HCT116 (cell line): Measurements from ENCODE around the gene ALOX15. TPM values are rescaled to one million over a fixed set of nuclear protein-coding genes. Genes with fewer than 3 reads are reported as not detected.
"Not testable (repeated sequence)": the region's sequence is repeated elsewhere in the genome, so short reads cannot be mapped to it uniquely, and the experiment has no call there.

Source experiments
- ATAC-seq: fragments of 200-7000 bp; cut with Tn5 transposase; 2 replicates; pipeline ENCODE4 v1.9.1; 2020; ENCODE audit warnings: mild to moderate bottlenecking, moderate library complexity
- BruUV-seq: library from RNA; stranded (reverse); fragments of 400-500 nt; replicated peaks from 2 replicates; lab custom pipeline; 2021; lab: Mats Ljungman, UMichigan
- CTCF ChIA-PET: fragments of 300-600 bp; sonication (Branson Sonifier 250); formaldehyde crosslinking; loops from one replicate; lab custom pipeline; 2021; ENCODE audit warnings: antibody characterized with exemption; lab: Charles Lee
- POLR2A ChIA-PET: fragments of 300-600, 350-600 bp; sonication (Branson Sonifier 250); formaldehyde crosslinking; loops from one replicate; lab custom pipeline; 2021; ENCODE audit warnings: antibody characterized with exemption; lab: Charles Lee
- RAD21 ChIA-PET, 2 experiments: fragments of 300-600 bp; sonication (Branson Sonifier 250); formaldehyde crosslinking; loops; one replicate each; lab custom pipeline; 2023; ENCODE audit warnings: low total read pairs in 2 of 2; ENCODE audit not compliant: uncharacterized antibody in 2 of 2, unreplicated experiment in 2 of 2, low non-redundant PET in 1 of 2; lab: Charles Lee
- DNase-seq: peaks from one replicate; pipeline ENCODE4 v3.0.0-alpha.2; 2010; ENCODE audit warnings: low read depth, low spot score
- H2AFZ ChIP-seq: fragments of 200-600 bp; shearing (Covaris generic), sonication (generic); 2 replicates; pipeline ENCODE4 v1.6.1; 2017; ENCODE audit warnings: low read depth, mixed run types, mixed read lengths, antibody characterized with exemption, low read length; ENCODE audit not compliant: poor library complexity, severe bottlenecking
- H3K27ac ChIP-seq: 2 replicates; pipeline ENCODE4 v1.5.1; 2012; ENCODE audit warnings: low read depth, low read length
- H3K27me3 ChIP-seq: fragments of 200-600 bp; sonication (generic); 2 replicates; pipeline ENCODE4 v1.6.1; 2016; ENCODE audit warnings: mixed run types, low read length, mixed read lengths; ENCODE audit not compliant: insufficient read depth
- H3K36me3 ChIP-seq, 2 experiments: fragments of 200-500 bp in 1 of 2; fragments of 200-600 bp in 1 of 2; sonication (Bioruptor generic) in 1 of 2; sonication (generic) in 1 of 2; 2 replicates each; pipeline versions ENCODE4 v1.5.1 to v1.6.1; 2014 to 2016; ENCODE audit warnings: low read length in 2 of 2, inconsistent platforms in 1 of 2, mixed read lengths in 1 of 2, mixed run types in 1 of 2; ENCODE audit not compliant: insufficient read depth in 2 of 2, control insufficient read depth in 1 of 2
- H3K4me1 ChIP-seq, 2 experiments: fragments of 200-600 bp in 1 of 2; sonication (generic) in 1 of 2; 2 replicates each; pipeline versions ENCODE4 v1.5.1 to v1.6.1; 2012 to 2017; ENCODE audit warnings: low read length in 2 of 2, inconsistent platforms in 1 of 2, mild to moderate bottlenecking in 1 of 2, mixed read lengths in 1 of 2, mixed run types in 1 of 2, moderate library complexity in 1 of 2; ENCODE audit not compliant: insufficient read depth in 2 of 2, control insufficient read depth in 1 of 2
- H3K4me2 ChIP-seq: fragments of 200-600 bp; sonication (generic); 2 replicates; pipeline ENCODE4 v1.6.1; 2017; ENCODE audit warnings: mixed run types, low read length, mixed read lengths
- H3K4me3 ChIP-seq, 2 experiments: fragments of 200-600 bp in 1 of 2; sonication (generic) in 1 of 2; replicated peaks in 1 of 2; 2 replicates each; pipeline ENCODE4 v1.5.1; 2011 to 2016; ENCODE audit warnings: low read length in 2 of 2, control low read depth in 1 of 2, low read depth in 1 of 2, mild to moderate bottlenecking in 1 of 2, mixed read lengths in 1 of 2, mixed run types in 1 of 2
- H3K79me2 ChIP-seq: fragments of 200-600 bp; sonication (generic); 2 replicates; pipeline ENCODE4 v1.6.1; 2017; ENCODE audit warnings: mild to moderate bottlenecking, mixed run types, low read length, moderate library complexity, mixed read lengths; ENCODE audit not compliant: insufficient read depth
- H3K9ac ChIP-seq: fragments of 200-600 bp; sonication (generic); 2 replicates; pipeline ENCODE4 v1.6.1; 2016; ENCODE audit warnings: low read length, mixed read lengths
- H3K9me2 ChIP-seq: fragments of 200-600 bp; sonication (generic), shearing (Covaris generic); 2 replicates; pipeline ENCODE4 v1.6.1; 2017; ENCODE audit warnings: mixed run types, mild to moderate bottlenecking, moderate library complexity; ENCODE audit not compliant: insufficient read depth
- H3K9me3 ChIP-seq, 2 experiments: fragments of 200-500 bp in 1 of 2; fragments of 200-600 bp in 1 of 2; sonication (Bioruptor generic) in 1 of 2; sonication (generic) in 1 of 2; 2 replicates each; pipeline ENCODE4 v1.6.1; 2014 to 2017; ENCODE audit warnings: low read length in 2 of 2, mixed read lengths in 2 of 2, inconsistent platforms in 1 of 2, low read depth in 1 of 2, mild to moderate bottlenecking in 1 of 2, mixed run types in 1 of 2, moderate library complexity in 1 of 2; ENCODE audit not compliant: control insufficient read depth in 1 of 2, insufficient read depth in 1 of 2
- H4K20me1 ChIP-seq: fragments of 200-600 bp; sonication (generic), shearing (Covaris generic); 2 replicates; pipeline ENCODE4 v1.6.1; 2017; ENCODE audit warnings: mixed run types, mild to moderate bottlenecking, moderate library complexity; ENCODE audit not compliant: insufficient read depth
- CBX3 ChIP-seq: IDR thresholded peaks from 2 replicates; pipeline ENCODE4 v1.6.1; 2012; ENCODE audit warnings: low read depth
- CEBPB ChIP-seq: IDR thresholded peaks from 2 replicates; pipeline ENCODE4 v1.6.1; 2012; ENCODE audit warnings: low read depth
- ELF1 ChIP-seq: IDR thresholded peaks from 2 replicates; pipeline ENCODE4 v1.6.1; 2012; ENCODE audit warnings: low read depth, borderline replicate concordance
- POLR2A ChIP-seq: IDR thresholded peaks from 2 replicates; pipeline ENCODE4 v1.7.0; 2011; ENCODE audit warnings: borderline replicate concordance; ENCODE audit not compliant: insufficient read depth, insufficient read length; ENCODE audit errors: extremely low read depth
- SIN3A ChIP-seq: IDR thresholded peaks from 2 replicates; pipeline ENCODE4 v1.6.1; 2012; ENCODE audit warnings: low read depth
- YY1 ChIP-seq: IDR thresholded peaks from 2 replicates; pipeline ENCODE4 v1.6.1; 2011; ENCODE audit warnings: low read length, low read depth, moderate library complexity, mild to moderate bottlenecking; ENCODE audit not compliant: insufficient replicate concordance; ENCODE audit errors: extremely low read depth
- ZNF274 ChIP-seq: fragments of 200-500 bp; sonication (Bioruptor generic); IDR thresholded peaks from 2 replicates; pipeline ENCODE4 v1.6.1; 2014; ENCODE audit warnings: mild to moderate bottlenecking, low read depth, low read length, inconsistent platforms
- intact Hi-C: fragments of 100-400 bp; cut with micrococcal nuclease; formaldehyde crosslinking; loops from 2 replicates; pipeline ENCODE4 v1.10.0; 2022
- total RNA-seq: library from RNA; stranded (reverse); gene quantifications from one replicate; pipeline ENCODE4 v1.2.1, GENCODE V29; 2021; ENCODE audit not compliant: unreplicated experiment
- TF ChIP-seq, protein P1 (sequence below), 3 experiments: fragments of 200-600 bp in 1 of 3; sonication (generic) in 1 of 3; IDR thresholded peaks in 2 of 3; conservative IDR thresholded peaks in 1 of 3; 2 replicates each; pipeline ENCODE4 v1.5.1; 2012 to 2017; ENCODE audit warnings: low read depth in 2 of 3, low read length in 2 of 3, antibody characterized with exemption in 1 of 3, borderline replicate concordance in 1 of 3, control low read depth in 1 of 3, mild to moderate bottlenecking in 1 of 3, mixed read lengths in 1 of 3, mixed run types in 1 of 3, moderate library complexity in 1 of 3; ENCODE audit not compliant: insufficient read depth in 1 of 3
- TF ChIP-seq, protein P2 (sequence below): IDR thresholded peaks from 2 replicates; pipeline ENCODE4 v1.6.1; 2012; ENCODE audit warnings: low read depth
- TF ChIP-seq, protein P3 (sequence below): IDR thresholded peaks from 2 replicates; pipeline ENCODE4 v1.6.1; 2012
- TF ChIP-seq, protein P4 (sequence below): IDR thresholded peaks from 2 replicates; pipeline ENCODE4 v1.6.1; 2011; ENCODE audit warnings: mild to moderate bottlenecking, low read length, moderate library complexity; ENCODE audit not compliant: insufficient replicate concordance; ENCODE audit errors: extremely low read depth

Gene ALOX15
- total RNA-seq, 1 experiment from 2014 or later, result 0.57 TPM

DNA sequence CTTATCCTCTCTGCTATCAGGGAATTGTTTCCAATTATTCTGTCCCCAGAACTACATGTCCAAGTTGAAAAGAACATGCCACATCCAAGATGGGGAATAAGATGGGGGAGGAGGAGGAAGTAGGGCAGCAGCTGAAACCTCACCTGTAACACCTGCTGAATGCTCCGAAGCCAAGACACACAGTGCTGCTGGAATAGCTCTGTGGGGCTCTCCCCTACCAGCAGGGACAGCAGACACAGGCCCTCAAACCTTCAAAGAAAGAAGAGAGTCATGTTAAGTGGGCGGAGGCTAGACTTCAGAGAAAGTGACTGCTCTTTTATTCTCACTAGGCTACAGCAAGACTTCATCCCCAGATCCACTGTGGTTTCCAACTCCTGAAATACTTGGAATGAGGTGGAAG is 49.3 kb upstream of the ALOX15 start:
- ChIA-PET CTCF (no interaction called here), RAD21 (no interaction called here), POLR2A (no interaction called here)
- H3K9ac ChIP-seq, result no peak overlapping the region
- H3K27ac ChIP-seq, result no peak overlapping the region
- no peaks in the 10 kb centered on the region for H3K9me2 ChIP-seq
- no peak overlapping the region for H2AFZ ChIP-seq
- ATAC-seq (no peak), DNase-seq (no peak)
- intact Hi-C loops, result no loop called here
- no TSS peak for BruUV-seq
- H3K36me3 ChIP-seq, result peaks cover 19 to 41% of the 10 kb centered on the region in 2 experiments; a peak in 3 of 4 replicates
- H3K27me3 ChIP-seq, result no peaks in the 10 kb centered on the region
- H3K4me1 ChIP-seq, result no peaks in the 10 kb centered on the region
- no peak overlapping the region for H3K4me2 ChIP-seq
- peaks cover 96% of the 10 kb centered on the region for H3K79me2 ChIP-seq
- H3K9me3 ChIP-seq, result no peaks in the 10 kb centered on the region
- H3K4me3 ChIP-seq, result no peak overlapping the region
- TF ChIP-seq ZNF274 (no peak), POLR2A (no peak), CEBPB (no peak), CBX3 (no peak), YY1 (no peak), ELF1 (no peak), SIN3A (no peak)
- TF ChIP-seq, protein P1, sequence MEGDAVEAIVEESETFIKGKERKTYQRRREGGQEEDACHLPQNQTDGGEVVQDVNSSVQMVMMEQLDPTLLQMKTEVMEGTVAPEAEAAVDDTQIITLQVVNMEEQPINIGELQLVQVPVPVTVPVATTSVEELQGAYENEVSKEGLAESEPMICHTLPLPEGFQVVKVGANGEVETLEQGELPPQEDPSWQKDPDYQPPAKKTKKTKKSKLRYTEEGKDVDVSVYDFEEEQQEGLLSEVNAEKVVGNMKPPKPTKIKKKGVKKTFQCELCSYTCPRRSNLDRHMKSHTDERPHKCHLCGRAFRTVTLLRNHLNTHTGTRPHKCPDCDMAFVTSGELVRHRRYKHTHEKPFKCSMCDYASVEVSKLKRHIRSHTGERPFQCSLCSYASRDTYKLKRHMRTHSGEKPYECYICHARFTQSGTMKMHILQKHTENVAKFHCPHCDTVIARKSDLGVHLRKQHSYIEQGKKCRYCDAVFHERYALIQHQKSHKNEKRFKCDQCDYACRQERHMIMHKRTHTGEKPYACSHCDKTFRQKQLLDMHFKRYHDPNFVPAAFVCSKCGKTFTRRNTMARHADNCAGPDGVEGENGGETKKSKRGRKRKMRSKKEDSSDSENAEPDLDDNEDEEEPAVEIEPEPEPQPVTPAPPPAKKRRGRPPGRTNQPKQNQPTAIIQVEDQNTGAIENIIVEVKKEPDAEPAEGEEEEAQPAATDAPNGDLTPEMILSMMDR (IDR thresholded peaks at IDR 0.05 in 2 of 3, conservative IDR thresholded peaks at IDR 0.05 in 1 of 3; ENCODE audit: borderline replicate concordance in 1 of 3, insufficient read depth in 1 of 3, low read depth in 2 of 3, low read length in 2 of 3), result no peak
- TF ChIP-seq, protein P2, sequence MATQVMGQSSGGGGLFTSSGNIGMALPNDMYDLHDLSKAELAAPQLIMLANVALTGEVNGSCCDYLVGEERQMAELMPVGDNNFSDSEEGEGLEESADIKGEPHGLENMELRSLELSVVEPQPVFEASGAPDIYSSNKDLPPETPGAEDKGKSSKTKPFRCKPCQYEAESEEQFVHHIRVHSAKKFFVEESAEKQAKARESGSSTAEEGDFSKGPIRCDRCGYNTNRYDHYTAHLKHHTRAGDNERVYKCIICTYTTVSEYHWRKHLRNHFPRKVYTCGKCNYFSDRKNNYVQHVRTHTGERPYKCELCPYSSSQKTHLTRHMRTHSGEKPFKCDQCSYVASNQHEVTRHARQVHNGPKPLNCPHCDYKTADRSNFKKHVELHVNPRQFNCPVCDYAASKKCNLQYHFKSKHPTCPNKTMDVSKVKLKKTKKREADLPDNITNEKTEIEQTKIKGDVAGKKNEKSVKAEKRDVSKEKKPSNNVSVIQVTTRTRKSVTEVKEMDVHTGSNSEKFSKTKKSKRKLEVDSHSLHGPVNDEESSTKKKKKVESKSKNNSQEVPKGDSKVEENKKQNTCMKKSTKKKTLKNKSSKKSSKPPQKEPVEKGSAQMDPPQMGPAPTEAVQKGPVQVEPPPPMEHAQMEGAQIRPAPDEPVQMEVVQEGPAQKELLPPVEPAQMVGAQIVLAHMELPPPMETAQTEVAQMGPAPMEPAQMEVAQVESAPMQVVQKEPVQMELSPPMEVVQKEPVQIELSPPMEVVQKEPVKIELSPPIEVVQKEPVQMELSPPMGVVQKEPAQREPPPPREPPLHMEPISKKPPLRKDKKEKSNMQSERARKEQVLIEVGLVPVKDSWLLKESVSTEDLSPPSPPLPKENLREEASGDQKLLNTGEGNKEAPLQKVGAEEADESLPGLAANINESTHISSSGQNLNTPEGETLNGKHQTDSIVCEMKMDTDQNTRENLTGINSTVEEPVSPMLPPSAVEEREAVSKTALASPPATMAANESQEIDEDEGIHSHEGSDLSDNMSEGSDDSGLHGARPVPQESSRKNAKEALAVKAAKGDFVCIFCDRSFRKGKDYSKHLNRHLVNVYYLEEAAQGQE, result no peak
- TF ChIP-seq, protein P3, sequence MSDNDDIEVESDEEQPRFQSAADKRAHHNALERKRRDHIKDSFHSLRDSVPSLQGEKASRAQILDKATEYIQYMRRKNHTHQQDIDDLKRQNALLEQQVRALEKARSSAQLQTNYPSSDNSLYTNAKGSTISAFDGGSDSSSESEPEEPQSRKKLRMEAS, result no peak
- TF ChIP-seq, protein P4, sequence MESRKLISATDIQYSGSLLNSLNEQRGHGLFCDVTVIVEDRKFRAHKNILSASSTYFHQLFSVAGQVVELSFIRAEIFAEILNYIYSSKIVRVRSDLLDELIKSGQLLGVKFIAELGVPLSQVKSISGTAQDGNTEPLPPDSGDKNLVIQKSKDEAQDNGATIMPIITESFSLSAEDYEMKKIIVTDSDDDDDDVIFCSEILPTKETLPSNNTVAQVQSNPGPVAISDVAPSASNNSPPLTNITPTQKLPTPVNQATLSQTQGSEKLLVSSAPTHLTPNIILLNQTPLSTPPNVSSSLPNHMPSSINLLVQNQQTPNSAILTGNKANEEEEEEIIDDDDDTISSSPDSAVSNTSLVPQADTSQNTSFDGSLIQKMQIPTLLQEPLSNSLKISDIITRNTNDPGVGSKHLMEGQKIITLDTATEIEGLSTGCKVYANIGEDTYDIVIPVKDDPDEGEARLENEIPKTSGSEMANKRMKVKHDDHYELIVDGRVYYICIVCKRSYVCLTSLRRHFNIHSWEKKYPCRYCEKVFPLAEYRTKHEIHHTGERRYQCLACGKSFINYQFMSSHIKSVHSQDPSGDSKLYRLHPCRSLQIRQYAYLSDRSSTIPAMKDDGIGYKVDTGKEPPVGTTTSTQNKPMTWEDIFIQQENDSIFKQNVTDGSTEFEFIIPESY, result no peak
- TF ChIP-seq, all 23 proteins: peak for 0
- peaks cover 8% of the 10 kb centered on the region; the same call in 1 of the 2 replicates for H4K20me1 ChIP-seq

DNA sequence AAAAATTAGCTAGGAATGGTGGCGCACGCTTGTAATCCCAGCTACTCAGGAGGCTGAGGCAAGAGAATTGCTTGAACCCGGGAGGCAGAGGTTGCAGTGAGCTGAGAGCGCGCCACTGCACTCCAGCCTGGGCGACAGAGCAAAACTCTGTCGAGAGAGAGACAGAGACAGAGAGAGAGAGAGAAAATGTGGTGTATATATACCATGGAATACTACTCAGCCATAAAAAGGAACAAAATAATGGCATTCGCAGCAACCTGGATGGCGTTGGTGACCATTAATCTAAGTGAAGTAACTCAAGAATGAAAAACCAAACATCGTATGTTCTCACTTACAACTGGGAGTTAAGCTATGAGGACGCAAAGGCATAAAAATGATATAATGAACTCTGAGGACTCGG is 48.4 kb upstream of the ALOX15 start:
- DNase-seq, H3K9me3 ChIP-seq, CTCF ChIA-PET, H4K20me1 ChIP-seq, H3K4me2 ChIP-seq, H3K27me3 ChIP-seq, ATAC-seq, H2AFZ ChIP-seq, BruUV-seq, RAD21 ChIA-PET, H3K4me1 ChIP-seq, intact Hi-C loops, H3K9me2 ChIP-seq, H3K4me3 ChIP-seq, H3K9ac ChIP-seq, H3K27ac ChIP-seq: not testable (repeated sequence)
- POLR2A ChIA-PET, result interaction anchor here (1.3 kb wide), 1 partner anchor 11 kb away, joined by 3 read pairs; no protein-coding TSS in a partner anchor
- Histone ChIP-seq H3K79me2 (peaks cover 95% of the 10 kb centered on the region), H3K36me3 (peaks cover 19 to 46% of the 10 kb centered on the region in 2 experiments; a peak in 3 of 4 replicates)
